Right lobe of liver (tissue), 4 donors: ENCODE results near the gene ISYNA1.

Source experiments
- CTCF ChIP-seq, 4 donors: fragments of 200-600 bp in 3 of 4; fragments of 450-650 bp in 1 of 4; IDR thresholded peaks; one replicate each; pipeline versions ENCODE4 v1.5.1 to v1.8.0; 2016 to 2022; ENCODE audit warnings: antibody characterized with exemption in 4 of 4, mild to moderate bottlenecking in 2 of 4
- POLR2A ChIP-seq: fragments of 450-650 bp; IDR thresholded peaks from one replicate; pipeline ENCODE4 v1.6.1; 2017; ENCODE audit warnings: antibody characterized with exemption, mild to moderate bottlenecking
- donor health status: DM: no; HTN: no; CAD: no.
- donor health status: DM: no; HTN: no; CAD: no.
- donor health status: DM: no; HTN: yes; CAD: no.

- TF ChIP-seq CTCF (IDR thresholded peaks at IDR 0.05) (no peak), POLR2A (no peak)
Observed at GRCh38 chr19:18424890-18425514, 12.9 kb downstream of the ISYNA1 start.
